NCI-H2196 (cell line): ENCODE results near the gene GLIS2.

Source experiments
- DNase-seq: peaks from one replicate; lab custom pipeline; 2025; ENCODE audit not compliant: unreplicated experiment; lab: John Stamatoyannopoulos, UW

GLIS2 gene

DNA sequence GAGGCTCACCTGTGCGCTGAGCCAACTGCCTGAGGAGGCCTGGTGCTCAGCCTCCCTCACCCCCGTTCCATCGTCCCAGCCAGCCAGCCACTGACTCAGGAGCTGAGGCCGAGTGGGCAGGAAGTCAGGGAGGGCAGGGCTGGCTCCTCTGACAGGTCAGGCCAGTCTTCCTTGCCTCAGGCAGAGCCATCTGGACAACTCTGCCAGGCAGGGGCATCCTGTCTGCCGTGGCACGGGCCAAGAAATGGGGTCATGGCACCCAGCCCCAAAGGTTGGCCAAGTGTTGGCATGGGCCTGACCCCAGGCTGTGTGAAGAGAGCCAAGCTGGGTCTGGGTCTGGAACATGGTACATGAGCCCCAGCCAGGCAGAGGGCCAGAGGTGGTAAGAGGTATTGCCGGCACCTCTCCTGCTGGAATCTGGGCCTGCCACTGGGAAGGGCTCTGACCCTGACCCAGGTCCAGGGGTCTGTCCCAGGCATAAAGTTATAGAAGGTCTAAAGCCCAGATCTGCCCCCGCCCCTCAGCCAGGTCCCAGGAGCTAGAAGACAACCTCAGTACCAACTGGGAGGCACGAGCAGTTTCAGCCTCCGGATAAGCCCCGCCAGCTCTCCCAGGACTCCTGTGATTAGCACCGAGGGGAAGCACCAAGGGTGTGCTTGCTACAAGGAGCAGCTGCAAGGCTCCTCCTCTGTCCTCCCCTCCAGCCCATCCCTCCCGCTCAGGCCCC is 53.3 kb downstream of the GLIS2 start:
- peak; percentile 66 for DNase-seq

DNA sequence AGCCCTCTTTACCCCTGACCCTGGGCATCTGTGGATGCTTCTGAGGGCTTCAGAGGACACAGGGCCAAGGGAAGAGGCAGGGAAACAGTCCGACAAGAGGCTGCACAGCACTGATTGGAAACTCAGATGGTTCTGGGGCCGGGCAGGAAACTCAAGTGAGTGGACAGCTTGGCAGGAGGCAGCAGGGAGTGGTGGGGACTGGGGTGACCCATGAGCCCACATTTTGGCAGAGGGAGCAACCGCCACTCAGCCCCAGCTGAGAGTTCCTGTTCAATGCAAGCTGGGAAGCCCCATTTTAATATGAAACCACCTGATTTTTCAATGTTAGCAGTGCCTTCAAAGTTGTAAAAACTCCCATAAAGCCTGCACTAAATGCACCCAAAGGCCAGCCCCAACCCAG is 54.3 kb downstream of the GLIS2 start:
- no peak for DNase-seq

DNA sequence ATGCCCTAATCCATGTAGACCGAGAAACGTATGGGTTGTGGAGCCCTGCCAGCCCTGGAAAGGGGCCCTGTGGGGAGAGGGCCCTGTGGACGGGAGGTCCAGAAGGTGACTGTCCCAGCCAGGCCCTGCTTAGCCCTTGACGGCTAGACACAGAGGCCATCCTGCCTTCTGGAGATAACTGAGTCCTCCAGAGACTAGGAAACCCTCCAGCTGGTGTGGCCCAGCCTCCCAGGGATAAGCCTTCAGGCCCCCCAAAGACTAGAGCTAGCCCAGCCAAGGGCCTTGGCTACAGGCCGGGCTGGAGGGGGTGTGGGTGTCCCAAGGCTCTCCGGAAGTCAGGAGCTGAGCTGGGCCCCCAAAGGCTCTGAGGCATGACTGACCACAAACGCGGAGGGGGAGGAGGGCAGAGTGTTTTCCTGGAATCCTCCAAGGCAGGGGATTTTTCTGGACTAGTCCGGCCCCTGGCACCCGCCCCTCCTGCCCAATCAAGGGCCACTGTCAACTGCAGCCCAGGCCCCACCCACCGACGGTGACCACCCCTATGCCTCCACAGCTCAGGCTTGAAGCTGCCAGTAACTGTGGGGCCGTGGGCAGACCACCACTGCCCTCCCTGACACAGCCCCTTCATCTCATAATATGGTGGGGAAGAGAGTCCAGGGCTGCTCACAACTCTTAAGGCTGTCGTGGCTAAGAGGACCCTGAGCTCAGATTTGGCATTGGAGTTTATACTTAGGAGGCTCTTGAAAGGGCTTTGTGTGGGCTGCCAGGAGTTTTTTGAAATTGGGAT is 54.9 kb downstream of the GLIS2 start:
- no peak for DNase-seq

DNA sequence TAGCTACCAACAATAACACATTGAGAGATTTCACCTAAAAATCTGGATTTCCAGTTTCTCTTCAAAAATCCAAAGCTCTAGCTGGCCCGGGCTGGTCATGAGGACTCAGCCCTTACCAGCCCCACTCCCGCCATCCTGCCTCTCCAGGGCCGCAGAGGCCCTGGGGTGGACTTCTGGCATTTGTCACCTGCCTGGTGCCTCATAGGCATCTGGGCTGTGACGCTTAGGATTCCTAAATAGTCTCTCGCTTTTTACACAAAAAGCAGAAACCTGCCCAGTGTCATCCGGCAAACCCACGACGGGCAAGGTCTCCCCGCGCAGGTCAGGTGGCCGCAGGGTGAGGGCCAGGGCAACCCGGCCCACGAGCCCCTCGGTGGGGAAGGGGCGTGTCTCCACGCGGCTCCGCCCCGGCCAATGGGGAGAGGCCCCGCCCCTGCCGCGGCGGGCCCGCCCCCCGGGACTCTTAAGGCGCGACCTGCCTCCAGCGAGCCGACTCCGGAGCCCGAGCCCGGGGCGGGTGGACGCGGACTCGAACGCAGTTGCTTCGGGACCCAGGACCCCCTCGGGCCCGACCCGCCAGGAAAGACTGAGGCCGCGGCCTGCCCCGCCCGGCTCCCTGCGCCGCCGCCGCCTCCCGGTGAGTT is 55.6 kb downstream of the GLIS2 start, which contains the start of gene VASN:
TSS of gene VASN (plus strand) at position 492 of the 644 bp plus-strand sequence. CDS start 9,030 bp downstream, outside the sequence.
- no peak for DNase-seq

DNA sequence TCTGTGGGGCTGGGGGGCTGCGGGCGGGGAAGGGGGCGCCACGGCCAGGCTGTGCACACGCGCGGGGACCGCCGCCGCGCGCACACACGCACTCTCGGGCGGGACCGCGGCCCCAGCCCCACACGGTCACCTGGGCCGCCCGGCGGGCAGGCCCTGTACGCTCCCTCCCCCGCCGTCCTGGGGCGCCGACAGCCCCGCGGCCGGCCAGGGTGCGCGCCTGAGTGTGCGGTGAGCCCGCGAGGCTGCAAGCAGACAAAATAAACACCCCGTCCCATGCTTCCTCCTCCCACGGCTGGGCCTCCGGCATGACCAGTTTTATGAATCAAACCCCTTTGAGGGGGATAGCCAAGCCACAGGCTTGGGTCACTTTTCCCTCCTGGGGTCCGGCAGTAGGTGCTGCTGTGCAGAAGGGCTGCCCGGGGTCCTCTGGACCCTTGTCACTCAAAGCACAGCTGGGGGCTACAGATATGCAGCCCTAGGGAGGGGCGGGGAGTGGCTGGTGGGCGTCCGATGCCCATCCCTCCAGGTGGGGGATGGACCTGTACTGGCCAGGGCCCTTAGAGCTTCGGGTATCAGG is 56.2 kb downstream of the GLIS2 start:
- no peak for DNase-seq

DNA sequence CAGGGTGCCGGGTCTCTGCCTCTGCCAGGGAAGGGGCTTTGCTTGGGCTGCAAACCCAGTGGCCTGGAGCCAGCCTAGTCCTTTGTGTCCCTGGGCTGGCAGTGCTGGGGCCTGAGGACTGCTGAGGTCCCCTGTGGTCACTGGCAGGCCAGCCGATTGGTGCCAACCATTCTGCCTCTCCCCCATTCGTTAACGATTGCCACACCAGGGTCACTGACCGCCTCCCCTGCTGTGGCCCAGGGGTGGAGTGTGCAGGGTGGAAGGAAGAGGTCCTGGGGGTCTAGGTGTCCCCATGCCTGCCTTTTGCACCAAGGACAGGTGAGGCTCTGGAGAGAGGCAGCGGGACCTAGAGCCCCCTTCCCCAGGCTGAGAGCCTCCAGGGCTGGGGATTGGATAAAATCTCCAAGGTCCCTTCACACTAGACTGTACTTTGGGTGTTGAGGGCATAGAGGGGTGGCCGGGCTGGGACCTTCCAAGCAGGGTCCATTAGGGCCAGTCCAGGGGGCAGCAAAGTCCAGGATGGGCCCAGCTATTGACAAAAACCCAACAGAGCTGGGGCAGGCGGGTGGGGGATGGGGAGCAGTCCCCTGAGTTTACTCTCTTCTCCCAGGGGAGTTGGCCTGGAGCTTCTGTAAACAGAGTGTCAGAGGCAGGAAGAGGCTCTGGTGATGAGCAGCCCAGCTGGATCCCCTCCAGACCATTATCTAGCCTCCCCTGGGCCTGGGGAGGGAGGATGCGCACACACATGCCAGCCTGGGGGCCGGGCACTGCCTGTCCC is 56.9 kb downstream of the GLIS2 start:
- DNase-seq = peak; percentile 54

DNA sequence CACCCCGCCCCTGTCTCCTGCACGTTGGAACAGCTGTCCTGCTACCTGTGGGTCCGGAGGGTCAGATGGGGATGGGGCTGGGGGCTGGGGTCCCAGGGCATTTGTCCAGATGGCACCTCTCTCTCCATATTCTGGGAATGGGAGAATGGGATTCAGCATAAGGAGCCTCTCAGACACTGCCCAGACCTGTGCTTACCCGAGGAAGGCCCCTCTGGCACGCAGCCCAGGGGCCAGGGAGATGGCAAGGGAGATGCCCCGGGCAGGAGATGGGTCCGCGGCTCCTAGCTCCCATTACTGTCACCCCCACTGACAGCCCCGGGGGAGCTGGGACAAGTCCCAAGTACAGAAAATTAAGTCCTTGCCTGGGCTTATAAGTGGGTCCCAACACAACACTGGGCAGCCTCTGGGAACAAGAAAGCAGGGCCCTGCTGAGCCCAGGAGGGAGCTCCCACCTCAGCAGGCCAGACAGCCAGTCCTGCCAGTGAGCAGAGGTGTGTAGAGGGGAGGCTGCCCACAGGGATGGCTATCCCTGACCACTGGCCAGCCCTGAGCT is 57.6 kb downstream of the GLIS2 start:
- peak; percentile 41 for DNase-seq

DNA sequence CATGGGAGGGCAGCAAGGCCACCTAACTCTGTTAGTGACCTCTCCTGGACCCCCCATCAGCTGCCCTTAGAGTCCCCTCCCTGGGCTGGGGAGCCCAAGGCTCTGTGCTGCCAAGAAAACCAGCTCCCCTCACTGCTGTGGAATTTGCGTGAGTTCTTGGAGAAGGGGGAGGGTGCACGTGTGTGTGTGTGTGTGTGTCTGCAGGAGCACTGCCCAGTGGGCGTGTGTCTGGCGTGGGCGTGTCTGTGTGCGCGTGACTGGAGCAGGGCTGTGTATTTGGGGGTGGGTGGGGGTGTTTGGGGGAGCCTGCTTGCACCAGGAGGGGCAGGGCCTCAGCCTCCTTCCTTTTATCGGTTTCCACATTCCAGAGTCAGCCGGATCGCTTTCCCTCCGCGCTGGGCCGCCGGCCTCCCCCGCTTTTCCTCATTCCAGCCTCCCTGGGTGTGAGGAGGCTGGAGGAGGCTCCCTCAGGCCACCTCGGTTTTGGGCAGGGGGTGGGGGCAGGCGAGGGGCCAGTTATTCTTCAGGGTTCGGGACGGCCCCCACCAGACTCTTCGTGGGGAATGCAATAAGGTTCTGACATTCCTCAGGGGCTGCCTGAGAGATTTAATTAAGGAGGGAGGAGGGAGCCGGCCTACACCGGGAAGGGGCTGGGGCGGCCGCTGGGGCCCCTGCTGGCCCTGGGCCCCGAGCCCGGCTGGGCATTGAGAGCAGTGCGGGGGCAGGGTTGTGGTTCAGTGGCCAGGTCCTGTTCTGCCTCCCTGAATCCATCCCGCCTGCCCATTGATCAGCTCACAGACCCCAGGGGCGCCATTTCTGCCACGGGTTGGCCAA is 58.3 kb downstream of the GLIS2 start:
- DNase-seq = no peak

DNA sequence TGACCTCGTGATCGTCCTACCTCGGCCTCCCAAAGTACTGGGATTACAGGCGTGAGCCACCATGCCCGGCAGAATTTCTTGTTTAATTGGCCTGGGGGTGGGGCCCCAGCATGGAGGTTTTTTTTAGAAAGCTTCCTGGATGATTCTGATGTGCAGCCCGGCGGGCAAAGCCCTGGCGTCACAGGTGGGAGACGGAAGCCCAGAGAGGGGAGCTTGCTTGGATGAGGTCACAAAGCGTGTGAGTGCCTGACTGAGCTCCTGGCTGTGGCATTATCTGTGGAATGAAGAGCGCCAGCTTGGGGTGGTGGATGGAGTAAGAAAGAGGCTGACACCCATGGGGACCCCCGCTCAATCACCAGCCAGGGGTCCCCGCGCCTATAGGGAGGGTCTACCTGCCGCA is 59.9 kb downstream of the GLIS2 start:
- no peak for DNase-seq

DNA sequence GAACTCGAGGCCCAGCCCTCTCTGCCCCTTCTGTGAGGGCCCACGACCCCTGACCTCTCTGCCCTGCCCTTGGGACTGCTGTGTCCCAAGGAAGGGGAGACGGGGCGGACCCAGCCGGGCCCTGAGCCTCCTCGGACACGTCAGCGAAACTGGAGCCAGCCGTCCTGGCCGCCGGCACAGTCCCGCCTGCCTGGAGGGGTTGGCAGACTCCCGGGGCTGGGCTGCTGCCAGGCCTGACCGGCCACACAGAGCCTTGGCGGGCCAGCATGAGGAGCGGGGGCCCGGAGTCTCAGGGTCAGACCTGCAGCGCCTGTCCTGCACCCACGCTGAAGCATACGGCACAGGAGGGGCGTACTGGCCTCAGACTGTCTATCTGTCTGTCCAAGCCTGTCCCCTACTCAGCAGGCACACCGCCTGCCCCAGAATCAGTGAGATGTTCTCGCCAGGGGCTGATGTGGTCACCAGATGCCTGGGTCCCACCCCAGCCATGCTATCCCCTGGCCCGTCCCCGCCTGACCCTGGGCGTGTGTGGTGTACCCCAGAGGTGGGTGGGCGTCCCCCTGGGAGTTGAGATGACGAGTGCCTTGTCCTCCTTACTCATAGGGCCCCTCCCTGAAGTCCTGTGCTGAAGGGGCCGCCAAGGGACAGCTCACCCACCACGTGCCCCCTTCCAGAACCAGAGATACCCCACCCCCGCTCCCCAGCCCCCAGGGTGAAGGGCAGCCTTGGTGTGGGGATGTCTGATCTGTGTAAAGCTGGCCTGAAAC is 60.4 kb downstream of the GLIS2 start:
- peak; percentile 73 for DNase-seq

DNA sequence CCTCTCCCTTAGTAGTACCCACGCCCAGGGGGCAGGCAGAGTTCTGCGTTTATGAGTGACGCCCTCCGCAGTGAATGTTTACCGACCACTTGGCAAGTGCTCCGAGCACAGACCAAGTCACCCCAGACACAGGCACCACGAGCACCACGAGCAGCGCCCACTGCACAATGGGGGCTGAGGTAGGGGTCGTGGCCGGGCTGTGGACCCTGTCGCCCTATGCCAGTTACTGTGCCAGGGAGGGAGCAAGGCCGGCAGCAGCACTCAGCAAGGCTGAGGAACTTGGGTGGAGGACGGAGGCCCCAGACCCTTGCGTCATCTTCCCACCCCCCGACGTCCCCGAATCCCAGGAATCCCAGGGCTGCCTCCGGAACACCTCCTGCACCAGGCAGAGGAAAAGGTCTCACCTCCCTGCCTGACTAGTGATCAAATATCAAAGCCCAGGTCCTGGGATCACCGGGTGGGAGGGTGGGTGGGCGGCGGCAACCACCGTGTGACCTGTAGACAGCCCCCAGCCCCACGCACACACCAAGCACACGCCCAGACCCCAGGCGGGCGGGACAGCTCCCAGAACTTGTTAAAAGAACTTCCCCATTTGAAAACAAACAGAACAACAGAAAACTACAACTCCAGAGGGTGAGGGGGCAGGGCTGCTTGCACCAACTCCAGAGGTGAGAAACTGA is 61.2 kb downstream of the GLIS2 start:
- no peak for DNase-seq

DNA sequence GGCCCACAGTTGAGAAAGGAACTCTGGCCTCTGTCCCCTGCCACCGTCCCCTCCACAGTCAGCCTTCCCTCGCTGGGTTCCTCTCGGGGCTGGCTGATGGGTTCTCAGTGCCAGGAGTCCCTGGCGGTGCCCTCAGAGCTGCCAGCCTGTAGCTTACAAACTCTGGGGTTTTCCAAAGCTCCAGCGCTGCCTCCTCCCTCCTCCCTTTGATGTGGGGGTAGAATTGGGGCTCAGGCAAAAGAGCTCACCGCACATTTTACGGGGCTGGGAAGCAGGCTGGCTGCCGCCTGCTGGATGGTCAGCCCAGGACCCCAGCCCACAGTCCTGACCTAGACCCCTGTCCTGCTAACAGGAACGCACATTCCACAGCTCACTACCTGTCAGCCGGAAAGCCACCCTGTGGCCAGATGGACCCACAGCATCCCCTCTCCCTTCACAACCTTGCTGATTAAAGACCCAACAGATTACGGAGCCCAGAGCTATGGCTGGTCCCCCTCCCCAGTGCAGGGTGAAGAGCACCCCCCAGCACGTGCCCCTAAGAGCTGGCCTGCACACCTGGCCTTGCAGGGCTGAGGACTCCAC is 61.8 kb downstream of the GLIS2 start:
- no peak for DNase-seq

DNA sequence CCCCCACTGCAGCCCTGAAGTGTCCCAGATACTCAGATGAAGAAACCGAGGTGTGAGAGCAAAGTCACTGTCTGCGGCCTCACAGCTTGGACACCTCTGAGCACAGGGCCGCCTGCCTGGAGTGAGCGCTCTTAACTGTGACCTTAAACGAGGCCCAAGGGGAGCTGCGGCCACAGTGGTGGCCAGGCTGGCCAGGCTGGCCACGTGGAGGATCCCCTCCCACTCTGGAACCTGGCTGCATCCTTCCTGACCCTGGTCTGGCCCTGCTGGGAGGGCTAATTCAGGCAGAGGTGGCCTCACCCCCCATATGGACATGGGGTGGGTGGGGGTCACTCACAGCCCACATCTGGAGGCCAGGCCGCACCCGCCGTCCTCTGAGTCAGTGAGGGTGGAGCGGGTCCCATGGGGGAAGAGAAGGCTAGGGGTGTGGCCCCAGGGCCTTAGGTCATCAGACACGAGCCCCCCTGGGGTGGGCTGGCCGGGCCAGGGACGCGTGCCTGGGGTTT is 62.3 kb downstream of the GLIS2 start:
- DNase-seq = no peak

DNA sequence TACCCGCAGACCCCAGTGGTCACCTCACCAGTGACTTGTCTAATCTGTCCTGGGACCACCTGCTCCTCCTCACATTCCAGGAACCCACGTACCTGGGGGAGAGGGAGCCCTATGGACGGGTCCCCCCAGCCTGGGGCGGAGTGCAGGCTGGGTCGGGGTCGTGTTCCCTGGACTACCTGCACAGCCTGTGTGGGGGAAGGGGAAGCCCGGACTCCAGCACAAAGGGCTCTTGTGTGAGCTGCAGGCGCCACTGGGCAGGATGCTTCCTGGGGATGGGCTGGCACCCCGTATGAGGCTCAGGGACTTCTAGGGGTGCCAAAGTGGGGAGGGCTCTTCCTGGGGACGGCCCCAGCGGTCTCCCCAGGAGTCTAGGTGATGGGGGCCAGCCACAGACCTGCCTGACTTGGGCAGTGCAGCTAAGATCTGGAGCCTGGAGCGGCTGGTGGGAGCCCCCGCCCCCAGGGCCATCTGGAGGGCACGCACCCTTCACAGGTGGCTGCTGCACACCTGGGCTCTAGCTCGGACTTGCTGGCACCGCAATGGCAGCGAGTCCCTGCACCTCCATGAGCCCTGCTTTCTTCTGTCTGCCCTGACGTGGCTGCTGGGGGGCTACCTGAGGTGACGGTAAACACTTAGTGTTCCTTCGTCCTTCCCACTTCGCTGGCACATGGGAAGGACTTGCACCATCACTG is 63.3 kb downstream of the GLIS2 start:
- no peak for DNase-seq

DNA sequence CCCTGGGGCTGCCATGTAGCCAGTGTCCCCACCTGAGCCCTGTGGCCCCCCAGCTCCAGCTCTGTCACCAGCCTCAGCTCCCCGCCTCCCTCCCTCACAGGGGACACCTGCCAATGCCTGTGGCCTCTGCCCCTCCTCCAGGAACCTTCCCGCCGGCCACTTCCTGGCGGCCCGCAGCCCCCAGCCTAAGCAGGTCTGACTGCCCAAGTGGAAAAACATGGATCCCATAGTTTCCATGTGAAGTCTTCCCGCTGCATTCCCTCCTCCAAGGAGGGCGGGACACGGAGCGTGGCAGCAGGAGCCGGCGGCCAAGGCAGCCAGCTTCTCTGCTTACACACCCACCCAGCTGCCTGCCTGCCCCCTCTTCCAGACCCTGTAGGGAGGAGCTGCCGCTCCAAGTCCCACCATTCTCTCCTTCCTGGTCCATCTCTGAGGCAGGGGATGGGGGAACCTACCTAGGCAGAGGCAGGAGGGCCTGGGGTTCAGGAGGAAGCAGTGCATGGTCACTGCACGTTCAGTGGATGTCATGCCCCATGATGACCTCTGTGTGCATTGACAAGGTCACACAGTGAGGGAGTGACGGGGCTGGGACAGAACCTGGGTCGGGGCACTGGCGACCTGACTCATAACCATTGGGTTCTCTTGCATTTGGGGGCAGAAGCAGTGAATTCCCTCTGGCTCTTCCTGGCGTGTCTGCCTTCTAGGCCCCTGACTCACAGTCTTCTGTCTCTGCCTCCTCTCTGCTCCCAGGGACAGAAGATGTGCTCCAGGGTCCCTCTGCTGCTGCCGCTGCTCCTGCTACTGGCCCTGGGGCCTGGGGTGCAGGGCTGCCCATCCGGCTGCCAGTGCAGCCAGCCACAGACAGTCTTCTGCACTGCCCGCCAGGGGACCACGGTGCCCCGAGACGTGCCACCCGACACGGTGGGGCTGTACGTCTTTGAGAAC is 64.5 kb downstream of the GLIS2 start:
- no peak for DNase-seq
